CD14-positive monocyte (primary cell): ENCODE results near the gene SLC6A11. TPM values are rescaled to one million over a fixed set of nuclear protein-coding genes. Genes with fewer than 3 reads are reported as not detected.

Experiments
- DNase-seq, 3 donors: peaks; one replicate each; pipeline ENCODE4 v3.0.0-alpha.2; 2011 to 2022
- H2AFZ ChIP-seq: 2 replicates; pipeline ENCODE4 v1.6.0; 2012; ENCODE audit warnings: mild to moderate bottlenecking, low read depth, low read length, inconsistent platforms; ENCODE audit not compliant: insufficient read depth, poor library complexity, severe bottlenecking
- H3K27ac ChIP-seq, 2 donors: 1 replicate in 1 of 2; 2 replicates in 1 of 2; pipeline ENCODE4 v1.5.1; 2012 to 2013; ENCODE audit warnings: low read length in 2 of 2, control low read depth in 1 of 2, inconsistent platforms in 1 of 2, low read depth in 1 of 2, mild to moderate bottlenecking in 1 of 2
- H3K27me3 ChIP-seq, 2 donors: one replicate each; pipeline versions ENCODE4 v1.6.0 to v1.6.1; 2011 to 2013; ENCODE audit warnings: low read length in 2 of 2; ENCODE audit not compliant: control insufficient read depth in 2 of 2, insufficient read depth in 2 of 2
- H3K36me3 ChIP-seq, 2 donors: replicated peaks in 1 of 2; 1 replicate in 1 of 2; 2 replicates in 1 of 2; pipeline versions ENCODE4 v1.5.1 to v1.6.1; 2012 to 2013; ENCODE audit warnings: low read length in 2 of 2, control low read depth in 1 of 2, inconsistent platforms in 1 of 2, mild to moderate bottlenecking in 1 of 2; ENCODE audit not compliant: insufficient read depth in 2 of 2, control insufficient read depth in 1 of 2
- H3K4me1 ChIP-seq, 2 donors: 1 replicate in 1 of 2; 2 replicates in 1 of 2; pipeline versions ENCODE4 v1.5.1 to v1.6.1; 2012 to 2013; ENCODE audit warnings: low read length in 2 of 2, control low read depth in 1 of 2, inconsistent platforms in 1 of 2, mild to moderate bottlenecking in 1 of 2, moderate library complexity in 1 of 2; ENCODE audit not compliant: insufficient read depth in 2 of 2, control insufficient read depth in 1 of 2
- H3K4me2 ChIP-seq: replicated peaks from 2 replicates; pipeline ENCODE3; 2012; ENCODE audit warnings: low read length, moderate library complexity, mild to moderate bottlenecking; ENCODE audit not compliant: poor library complexity, severe bottlenecking; ENCODE audit errors: extremely low read depth
- H3K4me3 ChIP-seq, 3 experiments: fragments of 200-600 bp in 1 of 3; sonication (generic) in 1 of 3; replicated peaks in 1 of 3; 1 replicate in 2 of 3; 2 replicates in 1 of 3; pipeline ENCODE4 v1.5.1; 2011 to 2013; ENCODE audit warnings: low read length in 3 of 3, mild to moderate bottlenecking in 3 of 3, control low read depth in 2 of 3, low read depth in 2 of 3, inconsistent platforms in 1 of 3, moderate library complexity in 1 of 3
- H3K79me2 ChIP-seq: 2 replicates; pipeline ENCODE4 v1.6.0; 2012; ENCODE audit warnings: mild to moderate bottlenecking, control low read depth, inconsistent platforms, low read length, moderate library complexity; ENCODE audit not compliant: insufficient read depth
- H3K9ac ChIP-seq: 2 replicates; pipeline ENCODE4 v1.6.0; 2017; ENCODE audit warnings: low read length, mild to moderate bottlenecking; ENCODE audit not compliant: insufficient read depth, poor library complexity, severe bottlenecking
- H3K9me3 ChIP-seq, 2 donors: replicated peaks in 1 of 2; 1 replicate in 1 of 2; 2 replicates in 1 of 2; pipeline versions ENCODE4 v1.5.1 to v1.6.1; 2012 to 2013; ENCODE audit warnings: low read length in 2 of 2, control low read depth in 1 of 2; ENCODE audit not compliant: control insufficient read depth in 1 of 2, insufficient read depth in 1 of 2
- H4K20me1 ChIP-seq: 2 replicates; pipeline ENCODE4 v1.6.0; 2012; ENCODE audit warnings: mild to moderate bottlenecking, low read length, control low read depth, moderate library complexity; ENCODE audit not compliant: insufficient read depth
- H3K27ac Mint-ChIP-seq, 7 donors: one replicate each; pipeline ENCODE4 v1.8.0; 2020; ENCODE audit warnings: mild to moderate bottlenecking in 7 of 7, mixed read lengths in 7 of 7, moderate library complexity in 6 of 7, inconsistent platforms in 2 of 7
- H3K27me3 Mint-ChIP-seq, 3 donors: one replicate each; pipeline ENCODE4 v1.8.0; 2021 to 2022; ENCODE audit warnings: low read depth in 3 of 3, mild to moderate bottlenecking in 3 of 3, mixed read lengths in 3 of 3, moderate library complexity in 3 of 3, inconsistent platforms in 1 of 3
- H3K36me3 Mint-ChIP-seq, 2 donors: one replicate each; pipeline ENCODE4 v1.8.0; 2020; ENCODE audit warnings: mixed read lengths in 2 of 2, inconsistent platforms in 1 of 2, mild to moderate bottlenecking in 1 of 2
- H3K4me1 Mint-ChIP-seq: one replicate; pipeline ENCODE4 v1.8.0; 2020; ENCODE audit warnings: mild to moderate bottlenecking, mixed read lengths
- H3K4me3 Mint-ChIP-seq, 2 donors: one replicate each; pipeline ENCODE4 v1.8.0; 2020; ENCODE audit warnings: mild to moderate bottlenecking in 2 of 2, mixed read lengths in 2 of 2, moderate library complexity in 1 of 2
- H3K9me3 Mint-ChIP-seq, 7 donors: one replicate each; pipeline ENCODE4 v1.8.0; 2020 to 2022; ENCODE audit warnings: mixed read lengths in 7 of 7, mild to moderate bottlenecking in 6 of 7, moderate library complexity in 6 of 7, inconsistent platforms in 2 of 7
- CTCF ChIP-seq: fragments of 200-600 bp; IDR thresholded peaks from one replicate; pipeline ENCODE4 v1.8.0; 2022; ENCODE audit warnings: antibody characterized with exemption, mild to moderate bottlenecking
- WGBS: methylation state at CpG from one replicate; pipeline ENCODE4 v1.1.5; 2013; ENCODE audit warnings: missing lambda C conversion rate; ENCODE audit not compliant: insufficient coverage; 5-methylcytosine and 5-hydroxymethylcytosine counted together
- intact Hi-C, 2 donors: fragments of 100-400 bp; cut with micrococcal nuclease; formaldehyde crosslinking; loops; one replicate each; pipeline versions ENCODE4 v1.15.0 to v1.15.1; 2023
- polyA plus RNA-seq, 3 donors: library from polyadenylated mRNA; depleted of rRNA in 1 of 3; unstranded in 2 of 3; stranded (reverse) in 1 of 3; fragments of 300-500 nt in 2 of 3; fragments of >200 nt in 1 of 3; fragmentation: Illumina TruSeq in 2 of 3; gene quantifications; 1 replicate in 2 of 3; 2 replicates in 1 of 3; pipeline ENCODE4 v1.2.3, GENCODE V29; 2012 to 2021

Gene SLC6A11
- polyA plus RNA-seq, 3 donors, result not detected

- Histone ChIP-seq H3K4me1 (no peaks in the 10 kb centered on the region), H3K79me2 (no peaks in the 10 kb centered on the region), H3K27ac (no peak overlapping the region), H2AFZ (no peak overlapping the region), H3K36me3 (no peaks in the 10 kb centered on the region), H3K4me3 (no peak overlapping the region), H3K9me3 (no peaks in the 10 kb centered on the region), H3K9ac (no peak overlapping the region), H4K20me1 (no peaks in the 10 kb centered on the region), H3K27me3 (peaks cover 13 to 14% of the 10 kb centered on the region in 2 donors), H3K4me2 (no peak overlapping the region)
- Mint-ChIP-seq H3K4me1 (no peaks in the 10 kb centered on the region), H3K27me3 (peaks cover 17 to 23% (median 21%) of the 10 kb centered on the region in 3 donors), H3K27ac (no peak overlapping the region), H3K36me3 (no peaks in the 10 kb centered on the region), H3K9me3 (peaks cover 0 to 5% (median 0%) of the 10 kb centered on the region in 7 donors), H3K4me3 (no peak overlapping the region)
- intact Hi-C loops, result no loop called here
- no peak for TF ChIP-seq CTCF
- WGBS, result no CpG with 5 or more reads among the region's 3 CpGs
- DNase-seq, result no peak
Observed at GRCh38 chr3:10810376-10810775, 5.7 kb upstream of the SLC6A11 start.

- no peak overlapping the region for H3K27ac Mint-ChIP-seq
- Histone ChIP-seq H3K36me3 (no peaks in the 10 kb centered on the region), H3K27me3 (peaks cover 24 to 31% of the 10 kb centered on the region in 2 donors), H2AFZ (no peak overlapping the region), H3K79me2 (no peaks in the 10 kb centered on the region), H3K4me2 (no peak overlapping the region), H4K20me1 (no peaks in the 10 kb centered on the region), H3K4me3 (no peak overlapping the region), H3K9ac (no peak overlapping the region), H3K27ac (no peak overlapping the region), H3K9me3 (no peaks in the 10 kb centered on the region), H3K4me1 (no peaks in the 10 kb centered on the region)
- peaks cover 1% of the 10 kb centered on the region for H3K4me1 Mint-ChIP-seq
- H3K9me3 Mint-ChIP-seq, result peaks cover 0 to 6% (median 0%) of the 10 kb centered on the region in 7 donors
- H3K36me3 Mint-ChIP-seq, result no peaks in the 10 kb centered on the region
- peaks cover 33 to 39% (median 39%) of the 10 kb centered on the region in 3 donors for H3K27me3 Mint-ChIP-seq
- intact Hi-C loops, result no loop called here
- no CpG with 5 or more reads among the region's 1 CpG for WGBS
- H3K4me3 Mint-ChIP-seq, result no peak overlapping the region
- no peak for TF ChIP-seq CTCF
- no peak for DNase-seq
Observed at GRCh38 chr3:10813425-10813824, 2.6 kb upstream of the SLC6A11 start.
